ENCODE data around the gene NR4A3. TPM values are rescaled to one million over a fixed set of nuclear protein-coding genes. Genes with fewer than 3 reads are reported as not detected.

Gene NR4A3
- total and polyA plus RNA-seq, 2 donors (not counting 1 experiment from before 2014, with no cell fraction given), result 8.2 to 9.1 TPM

- Histone ChIP-seq H3K4me2 (ENCODE audit: extremely low read depth, insufficient read depth, low read length) (no peak overlapping the region), H3K36me3 (ENCODE audit: control insufficient read depth, insufficient read depth, low read length) (peaks cover 2% of the 10 kb centered on the region)
- TF ChIP-seq EZH2 (IDR thresholded peaks at IDR 0.05; ENCODE audit: low read length, missing control alignments), result no peak
- TF ChIP-seq, protein P1, sequence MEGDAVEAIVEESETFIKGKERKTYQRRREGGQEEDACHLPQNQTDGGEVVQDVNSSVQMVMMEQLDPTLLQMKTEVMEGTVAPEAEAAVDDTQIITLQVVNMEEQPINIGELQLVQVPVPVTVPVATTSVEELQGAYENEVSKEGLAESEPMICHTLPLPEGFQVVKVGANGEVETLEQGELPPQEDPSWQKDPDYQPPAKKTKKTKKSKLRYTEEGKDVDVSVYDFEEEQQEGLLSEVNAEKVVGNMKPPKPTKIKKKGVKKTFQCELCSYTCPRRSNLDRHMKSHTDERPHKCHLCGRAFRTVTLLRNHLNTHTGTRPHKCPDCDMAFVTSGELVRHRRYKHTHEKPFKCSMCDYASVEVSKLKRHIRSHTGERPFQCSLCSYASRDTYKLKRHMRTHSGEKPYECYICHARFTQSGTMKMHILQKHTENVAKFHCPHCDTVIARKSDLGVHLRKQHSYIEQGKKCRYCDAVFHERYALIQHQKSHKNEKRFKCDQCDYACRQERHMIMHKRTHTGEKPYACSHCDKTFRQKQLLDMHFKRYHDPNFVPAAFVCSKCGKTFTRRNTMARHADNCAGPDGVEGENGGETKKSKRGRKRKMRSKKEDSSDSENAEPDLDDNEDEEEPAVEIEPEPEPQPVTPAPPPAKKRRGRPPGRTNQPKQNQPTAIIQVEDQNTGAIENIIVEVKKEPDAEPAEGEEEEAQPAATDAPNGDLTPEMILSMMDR (conservative IDR thresholded peaks at IDR 0.05 in 1 of 2, IDR thresholded peaks at IDR 0.05 in 1 of 2; ENCODE audit: low read depth in 1 of 2, low read length in 2 of 2), result no peak
Observed at GRCh38 chr9:99832558-99832864, 10.8 kb downstream of the NR4A3 start.

GRCh38 chr9:99833735-99834134 is 12.1 kb downstream of the NR4A3 start:
- Histone ChIP-seq H3K36me3 (ENCODE audit: control insufficient read depth, insufficient read depth, low read length) (peaks cover 3% of the 10 kb centered on the region), H4K20me1 (ENCODE audit: control insufficient read depth, extremely low read depth, insufficient read depth, low read length) (no peaks in the 10 kb centered on the region), H2AFZ (ENCODE audit: low read length) (no peak overlapping the region), H3K79me2 (ENCODE audit: control insufficient read depth, insufficient read depth, low read length) (no peaks in the 10 kb centered on the region), H3K4me3 (replicated peaks in 1 of 4; ENCODE audit: control extremely low read depth in 1 of 4, insufficient read depth in 1 of 4, low read depth in 3 of 4, low read length in 4 of 4) (no peak overlapping the region), H3K9ac (ENCODE audit: insufficient read depth, low read length) (no peak overlapping the region), H3K4me2 (ENCODE audit: extremely low read depth, insufficient read depth, low read length) (no peak overlapping the region), H3K27ac (ENCODE audit: insufficient read depth, low read length) (no peak overlapping the region), H3K27me3 (ENCODE audit: control insufficient read depth, insufficient read depth, low read length) (no peaks in the 10 kb centered on the region), H3K4me1 (ENCODE audit: control insufficient read depth, extremely low read depth, insufficient read depth, low read length) (no peaks in the 10 kb centered on the region), H3K9me3 (ENCODE audit: control insufficient read depth, insufficient read depth, low read depth, low read length) (no peaks in the 10 kb centered on the region)
- no peak for DNase-seq (ENCODE audit: low read depth in 2 of 2)
- TF ChIP-seq EZH2 (IDR thresholded peaks at IDR 0.05; ENCODE audit: low read length, missing control alignments), result no peak
- TF ChIP-seq, protein P1 (conservative IDR thresholded peaks at IDR 0.05 in 1 of 2, IDR thresholded peaks at IDR 0.05 in 1 of 2; ENCODE audit: low read depth in 1 of 2, low read length in 2 of 2), result no peak

More at GRCh38 chr9:99832558-99832864, 10.8 kb downstream of the NR4A3 start:
- H3K4me1 ChIP-seq (ENCODE audit: control insufficient read depth, extremely low read depth, insufficient read depth, low read length), result no peaks in the 10 kb centered on the region
- no peaks in the 10 kb centered on the region for H3K27me3 ChIP-seq (ENCODE audit: control insufficient read depth, insufficient read depth, low read length)
- H3K4me3 ChIP-seq (replicated peaks in 1 of 4; ENCODE audit: control extremely low read depth in 1 of 4, insufficient read depth in 1 of 4, low read depth in 3 of 4, low read length in 4 of 4), result no peak overlapping the region
- H3K79me2 ChIP-seq (ENCODE audit: control insufficient read depth, insufficient read depth, low read length), result no peaks in the 10 kb centered on the region
- no peaks in the 10 kb centered on the region for H4K20me1 ChIP-seq (ENCODE audit: control insufficient read depth, extremely low read depth, insufficient read depth, low read length)
- no peak overlapping the region for H2AFZ ChIP-seq (ENCODE audit: low read length)
- H3K27ac ChIP-seq (ENCODE audit: insufficient read depth, low read length), result no peak overlapping the region
- H3K9ac ChIP-seq (ENCODE audit: insufficient read depth, low read length), result no peak overlapping the region
- no peaks in the 10 kb centered on the region for H3K9me3 ChIP-seq (ENCODE audit: control insufficient read depth, insufficient read depth, low read depth, low read length)
- no peak for DNase-seq (ENCODE audit: low read depth in 2 of 2)

GRCh38 chr9:99834474-99834873 is 12.8 kb downstream of the NR4A3 start:
- H3K4me1 ChIP-seq (ENCODE audit: control insufficient read depth, extremely low read depth, insufficient read depth, low read length), result no peaks in the 10 kb centered on the region
- H3K79me2 ChIP-seq (ENCODE audit: control insufficient read depth, insufficient read depth, low read length), result no peaks in the 10 kb centered on the region

More at GRCh38 chr9:99834474-99834873, 12.8 kb downstream of the NR4A3 start:
- Histone ChIP-seq H3K9me3 (ENCODE audit: control insufficient read depth, insufficient read depth, low read depth, low read length) (no peaks in the 10 kb centered on the region), H3K9ac (ENCODE audit: insufficient read depth, low read length) (no peak overlapping the region), H3K4me2 (ENCODE audit: extremely low read depth, insufficient read depth, low read length) (no peak overlapping the region), H3K27ac (ENCODE audit: insufficient read depth, low read length) (no peak overlapping the region), H3K36me3 (ENCODE audit: control insufficient read depth, insufficient read depth, low read length) (peaks cover 2% of the 10 kb centered on the region), H3K27me3 (ENCODE audit: control insufficient read depth, insufficient read depth, low read length) (no peaks in the 10 kb centered on the region), H3K4me3 (replicated peaks in 1 of 4; ENCODE audit: control extremely low read depth in 1 of 4, insufficient read depth in 1 of 4, low read depth in 3 of 4, low read length in 4 of 4) (no peak overlapping the region), H4K20me1 (ENCODE audit: control insufficient read depth, extremely low read depth, insufficient read depth, low read length) (no peaks in the 10 kb centered on the region), H2AFZ (ENCODE audit: low read length) (no peak overlapping the region)
- TF ChIP-seq, protein P1 (conservative IDR thresholded peaks at IDR 0.05 in 1 of 2, IDR thresholded peaks at IDR 0.05 in 1 of 2; ENCODE audit: low read depth in 1 of 2, low read length in 2 of 2), result no peak
- no peak for TF ChIP-seq EZH2 (IDR thresholded peaks at IDR 0.05; ENCODE audit: low read length, missing control alignments)
- DNase-seq (ENCODE audit: low read depth in 2 of 2), result no peak

Data from fibroblast of lung (primary cell).